ENCODE results near the gene MREG.

DNA sequence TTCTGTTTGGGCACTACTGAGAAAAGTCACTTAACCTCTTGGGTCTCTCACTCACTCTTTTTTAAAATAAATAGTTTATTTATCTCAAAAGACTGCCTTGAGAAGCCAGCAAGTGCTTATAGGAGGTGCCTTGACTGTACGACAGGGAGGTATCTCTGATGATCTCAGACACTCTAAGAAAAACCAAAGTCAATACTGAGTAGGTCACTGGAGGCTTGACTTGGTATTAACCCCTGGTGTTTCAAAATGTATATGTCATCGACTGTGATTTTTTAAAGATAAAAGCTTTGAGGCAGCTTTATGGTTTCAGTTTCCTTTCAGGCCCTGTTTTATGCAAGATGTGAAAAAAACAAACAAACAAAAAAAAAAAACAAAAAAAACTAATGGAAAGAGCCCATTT lies 33.7 kb downstream of the MREG start:
- TF ChIP-seq YY1 (IDR thresholded peaks at IDR 0.05; ENCODE audit: insufficient read depth, insufficient read length): no peak
- no peak for TF ChIP-seq ZNF274 (IDR thresholded peaks at IDR 0.05; ENCODE audit: low read depth, low read length)
- TF ChIP-seq SUZ12 (IDR thresholded peaks at IDR 0.05; ENCODE audit: extremely low read depth, insufficient read depth, insufficient read length): no peak

Measured in NT2/D1 (cell line).